Astrocyte (in vitro differentiated cells and primary cell): Measurements from ENCODE around the gene SACS. TPM values are rescaled to one million over a fixed set of nuclear protein-coding genes. Genes with fewer than 3 reads are reported as not detected.
A peak's percentile ranks its signal among the peaks of the same experiment; 100 is the strongest.

Experiments used
- DNase-seq: peaks from one replicate; pipeline ENCODE4 v3.0.0-alpha.2; 2010; ENCODE audit warnings: low read depth
- FAIRE-seq: peaks from 2 replicates; lab custom pipeline; 2011; peaks lifted over from hg19 to GRCh38; lab: Jason Lieb, UNC
- H2AFZ ChIP-seq: 2 replicates; pipeline ENCODE4 v1.6.0; 2012; ENCODE audit warnings: low read depth, low read length, inconsistent platforms
- H3K27ac ChIP-seq: 2 replicates; pipeline ENCODE4 v1.5.1; 2011; ENCODE audit warnings: low read depth, low read length, inconsistent platforms
- H3K27me3 ChIP-seq: 2 replicates; pipeline ENCODE4 v1.6.0; 2011; ENCODE audit warnings: low read length, inconsistent platforms; ENCODE audit not compliant: insufficient read depth
- H3K36me3 ChIP-seq: 2 replicates; pipeline ENCODE4 v1.5.1; 2011; ENCODE audit warnings: low read length, inconsistent platforms; ENCODE audit not compliant: insufficient read depth
- H3K4me1 ChIP-seq: 2 replicates; pipeline ENCODE4 v1.5.1; 2011; ENCODE audit warnings: low read length, inconsistent platforms; ENCODE audit not compliant: insufficient read depth
- H3K4me2 ChIP-seq: 2 replicates; pipeline ENCODE4 v1.6.0; 2012; ENCODE audit warnings: low read length, inconsistent platforms
- H3K4me3 ChIP-seq: 2 replicates; pipeline ENCODE4 v1.5.1; 2011; ENCODE audit warnings: low read depth, mild to moderate bottlenecking, low read length, inconsistent platforms; ENCODE audit not compliant: insufficient read depth
- H3K79me2 ChIP-seq: 2 replicates; pipeline ENCODE4 v1.6.0; 2012; ENCODE audit warnings: mild to moderate bottlenecking, low read length, inconsistent platforms; ENCODE audit not compliant: insufficient read depth
- H3K9ac ChIP-seq: 2 replicates; pipeline ENCODE4 v1.6.0; 2012; ENCODE audit warnings: mild to moderate bottlenecking, low read length, inconsistent platforms
- H3K9me3 ChIP-seq: 2 replicates; pipeline ENCODE4 v1.5.1; 2012; ENCODE audit warnings: low read depth, mild to moderate bottlenecking, low read length, inconsistent platforms; ENCODE audit not compliant: insufficient read depth
- H4K20me1 ChIP-seq: 2 replicates; pipeline ENCODE4 v1.6.0; 2012; ENCODE audit warnings: low read length, inconsistent platforms; ENCODE audit not compliant: insufficient read depth
- H3K27ac Mint-ChIP-seq: one replicate; pipeline ENCODE4 v1.8.0; 2021; ENCODE audit warnings: mild to moderate bottlenecking, mixed read lengths; ENCODE audit not compliant: unreplicated experiment
- H3K27me3 Mint-ChIP-seq: one replicate; pipeline ENCODE4 v1.8.0; 2021; ENCODE audit warnings: low read depth, mixed read lengths; ENCODE audit not compliant: unreplicated experiment
- H3K36me3 Mint-ChIP-seq: one replicate; pipeline ENCODE4 v1.8.0; 2021; ENCODE audit warnings: low read depth, mixed read lengths; ENCODE audit not compliant: unreplicated experiment
- H3K4me1 Mint-ChIP-seq: one replicate; pipeline ENCODE4 v1.8.0; 2021; ENCODE audit warnings: low read depth, mixed read lengths; ENCODE audit not compliant: unreplicated experiment
- H3K4me3 Mint-ChIP-seq: one replicate; pipeline ENCODE4 v1.8.0; 2021; ENCODE audit warnings: mild to moderate bottlenecking, moderate library complexity, mixed read lengths; ENCODE audit not compliant: unreplicated experiment
- H3K9me3 Mint-ChIP-seq: one replicate; pipeline ENCODE4 v1.8.0; 2021; ENCODE audit warnings: mild to moderate bottlenecking, mixed read lengths; ENCODE audit not compliant: unreplicated experiment
- EZH2 ChIP-seq: IDR thresholded peaks from 2 replicates; pipeline ENCODE4 v1.6.1; 2012; ENCODE audit warnings: mild to moderate bottlenecking, low read length, inconsistent platforms; ENCODE audit not compliant: insufficient read depth
- total RNA-seq: library from RNA; stranded (reverse); gene quantifications from 2 replicates; pipeline ENCODE4 v1.2.1, GENCODE V29; 2021
- TF ChIP-seq, protein P1 (sequence below): IDR thresholded peaks from 2 replicates; pipeline ENCODE4 v1.5.1; 2011; ENCODE audit warnings: low read depth, mild to moderate bottlenecking, inconsistent platforms, low read length, moderate library complexity; ENCODE audit not compliant: insufficient read depth

Gene SACS
- total RNA-seq, 1 donor from 2014 or later, result 79.4 TPM

DNA sequence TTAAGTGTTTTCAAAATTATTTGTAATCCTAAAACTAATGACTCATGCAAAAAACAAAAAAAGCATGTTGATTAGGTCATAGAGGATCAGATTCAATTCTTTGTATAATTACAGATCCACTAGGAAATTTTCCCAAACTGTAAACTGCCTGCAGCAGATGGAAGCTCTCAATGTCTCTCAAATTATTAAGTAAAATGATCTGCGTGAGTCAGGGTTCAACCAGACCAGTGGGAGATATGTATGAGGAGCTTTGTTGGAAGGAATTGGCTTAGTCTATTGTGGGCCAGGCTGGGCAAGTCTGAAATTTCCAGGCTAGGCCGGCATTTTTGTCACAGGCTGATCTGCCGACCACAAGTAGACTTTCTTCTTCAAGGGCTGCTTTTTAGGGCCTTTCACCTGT, 14.4 kb upstream of the SACS start:
- H3K36me3 ChIP-seq, result no peaks in the 10 kb centered on the region
- TF ChIP-seq EZH2, result no peak
- DNase-seq (peak; percentile 60), FAIRE-seq (no peak)
- no peak overlapping the region for H2AFZ ChIP-seq
- H3K9me3 ChIP-seq, result no peaks in the 10 kb centered on the region
- Mint-ChIP-seq H3K9me3 (no peaks in the 10 kb centered on the region), H3K4me3 (no peak overlapping the region), H3K4me1 (no peaks in the 10 kb centered on the region), H3K27me3 (peaks cover 4% of the 10 kb centered on the region), H3K36me3 (no peaks in the 10 kb centered on the region), H3K27ac (no peak overlapping the region)
- no peak overlapping the region for H3K4me3 ChIP-seq
- H3K4me1 ChIP-seq, result no peaks in the 10 kb centered on the region
- H3K9ac ChIP-seq, result no peak overlapping the region
- no peaks in the 10 kb centered on the region for H3K79me2 ChIP-seq
- H3K27ac ChIP-seq, result no peak overlapping the region
- H3K4me2 ChIP-seq, result no peak overlapping the region
- no peaks in the 10 kb centered on the region for H3K27me3 ChIP-seq
- no peaks in the 10 kb centered on the region for H4K20me1 ChIP-seq

DNA sequence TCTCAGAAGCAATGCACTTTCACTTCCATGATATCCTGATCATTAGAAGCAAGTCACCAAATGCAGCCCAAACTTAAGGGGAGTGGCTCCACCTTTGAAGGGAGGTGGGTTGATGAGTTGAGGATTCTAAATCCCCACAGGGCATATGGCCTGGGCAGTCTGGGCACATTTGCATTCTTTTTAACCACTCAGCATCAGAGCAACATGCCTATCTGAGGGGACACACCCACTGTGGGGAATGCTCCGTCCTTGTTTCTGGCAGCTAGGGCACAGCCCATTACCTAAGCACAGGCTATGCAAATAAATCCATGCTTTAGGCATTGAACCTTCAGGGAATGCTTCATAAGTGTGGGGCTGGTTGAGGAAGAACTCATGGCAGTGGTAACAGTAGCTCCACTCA, 12.3 kb upstream of the SACS start:
- H3K9me3 Mint-ChIP-seq, result no peaks in the 10 kb centered on the region
- no peaks in the 10 kb centered on the region for H3K4me1 Mint-ChIP-seq
- no peaks in the 10 kb centered on the region for H4K20me1 ChIP-seq
- no peaks in the 10 kb centered on the region for H3K27me3 ChIP-seq
- no peak overlapping the region for H3K4me3 ChIP-seq
- H3K4me1 ChIP-seq, result peaks cover 5% of the 10 kb centered on the region
- no peak overlapping the region for H3K4me3 Mint-ChIP-seq
- H3K27me3 Mint-ChIP-seq, result no peaks in the 10 kb centered on the region
- H2AFZ ChIP-seq, result no peak overlapping the region
- no peaks in the 10 kb centered on the region for H3K36me3 ChIP-seq
- no peak overlapping the region for H3K9ac ChIP-seq
- FAIRE-seq (no peak), DNase-seq (no peak)
- H3K36me3 Mint-ChIP-seq, result no peaks in the 10 kb centered on the region
- TF ChIP-seq, protein P1, sequence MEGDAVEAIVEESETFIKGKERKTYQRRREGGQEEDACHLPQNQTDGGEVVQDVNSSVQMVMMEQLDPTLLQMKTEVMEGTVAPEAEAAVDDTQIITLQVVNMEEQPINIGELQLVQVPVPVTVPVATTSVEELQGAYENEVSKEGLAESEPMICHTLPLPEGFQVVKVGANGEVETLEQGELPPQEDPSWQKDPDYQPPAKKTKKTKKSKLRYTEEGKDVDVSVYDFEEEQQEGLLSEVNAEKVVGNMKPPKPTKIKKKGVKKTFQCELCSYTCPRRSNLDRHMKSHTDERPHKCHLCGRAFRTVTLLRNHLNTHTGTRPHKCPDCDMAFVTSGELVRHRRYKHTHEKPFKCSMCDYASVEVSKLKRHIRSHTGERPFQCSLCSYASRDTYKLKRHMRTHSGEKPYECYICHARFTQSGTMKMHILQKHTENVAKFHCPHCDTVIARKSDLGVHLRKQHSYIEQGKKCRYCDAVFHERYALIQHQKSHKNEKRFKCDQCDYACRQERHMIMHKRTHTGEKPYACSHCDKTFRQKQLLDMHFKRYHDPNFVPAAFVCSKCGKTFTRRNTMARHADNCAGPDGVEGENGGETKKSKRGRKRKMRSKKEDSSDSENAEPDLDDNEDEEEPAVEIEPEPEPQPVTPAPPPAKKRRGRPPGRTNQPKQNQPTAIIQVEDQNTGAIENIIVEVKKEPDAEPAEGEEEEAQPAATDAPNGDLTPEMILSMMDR, result no peak
- TF ChIP-seq EZH2, result no peak
- H3K27ac ChIP-seq, result no peak overlapping the region
- no peaks in the 10 kb centered on the region for H3K79me2 ChIP-seq
- H3K27ac Mint-ChIP-seq, result no peak overlapping the region
- H3K9me3 ChIP-seq, result no peaks in the 10 kb centered on the region
- H3K4me2 ChIP-seq, result no peak overlapping the region

DNA sequence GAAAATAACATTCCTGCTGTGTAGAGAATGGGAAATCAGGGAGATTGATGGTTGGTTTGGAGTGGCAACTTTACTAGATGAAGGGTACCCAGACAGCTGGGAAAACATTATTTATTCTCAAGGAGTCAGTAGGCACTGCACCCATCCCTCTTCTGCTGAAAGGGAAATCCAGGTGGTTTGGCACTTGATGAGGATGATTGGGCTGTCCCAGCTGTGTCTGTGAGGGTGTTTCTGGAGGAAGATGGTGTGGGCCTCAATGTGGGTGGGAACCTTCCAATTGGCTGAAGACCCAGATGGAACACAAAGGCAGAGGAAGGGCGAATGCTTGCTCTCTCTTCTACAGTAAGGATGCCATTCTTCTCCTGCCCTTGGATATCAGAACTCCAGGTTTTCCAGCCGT, 10.4 kb upstream of the SACS start:
- Histone ChIP-seq H3K36me3 (no peaks in the 10 kb centered on the region), H3K9ac (no peak overlapping the region), H3K79me2 (no peaks in the 10 kb centered on the region), H3K4me3 (no peak overlapping the region), H3K27me3 (no peaks in the 10 kb centered on the region), H4K20me1 (no peaks in the 10 kb centered on the region), H2AFZ (no peak overlapping the region), H3K27ac (no peak overlapping the region), H3K9me3 (no peaks in the 10 kb centered on the region), H3K4me1 (peaks cover 7% of the 10 kb centered on the region), H3K4me2 (no peak overlapping the region)
- no peak for TF ChIP-seq EZH2
- TF ChIP-seq, protein P1, result no peak
- no peak overlapping the region for H3K27ac Mint-ChIP-seq
- FAIRE-seq, result peak; percentile 26
- no peaks in the 10 kb centered on the region for H3K4me1 Mint-ChIP-seq
- no peak overlapping the region for H3K4me3 Mint-ChIP-seq
- DNase-seq, result no peak
- no peaks in the 10 kb centered on the region for H3K27me3 Mint-ChIP-seq
- no peaks in the 10 kb centered on the region for H3K9me3 Mint-ChIP-seq
- no peaks in the 10 kb centered on the region for H3K36me3 Mint-ChIP-seq
